Mesenchymal stem cell (in vitro differentiated cells and primary cell): Measurements from ENCODE around the gene MEGF9.
A peak's percentile ranks its signal among the peaks of the same experiment; 100 is the strongest.

Experiments used
- DNase-seq: peaks from one replicate; pipeline ENCODE4 v3.0.0-alpha.2; 2013
- H2AFZ ChIP-seq: one replicate; pipeline ENCODE4 v1.6.1; 2013; ENCODE audit warnings: low read depth, mild to moderate bottlenecking, control low read depth, inconsistent platforms, low read length, moderate library complexity
- H2AK5ac ChIP-seq: 2 replicates; pipeline ENCODE4 v1.6.1; 2013; ENCODE audit warnings: low read length, moderate library complexity, mild to moderate bottlenecking, inconsistent platforms; ENCODE audit not compliant: severe bottlenecking
- H2BK120ac ChIP-seq: one replicate; pipeline ENCODE4 v1.6.1; 2013; ENCODE audit warnings: low read depth, mild to moderate bottlenecking, inconsistent platforms, low read length, moderate library complexity
- H2BK12ac ChIP-seq, 2 experiments: one replicate each; pipeline ENCODE4 v1.6.1; 2013; ENCODE audit warnings: inconsistent platforms in 2 of 2, low read length in 2 of 2, mild to moderate bottlenecking in 2 of 2, moderate library complexity in 2 of 2, control low read depth in 1 of 2
- H2BK15ac ChIP-seq: one replicate; pipeline ENCODE4 v1.6.1; 2013; ENCODE audit warnings: mild to moderate bottlenecking, low read depth, inconsistent platforms; ENCODE audit not compliant: poor library complexity, severe bottlenecking
- H2BK5ac ChIP-seq: 2 replicates; pipeline ENCODE4 v1.6.1; 2013; ENCODE audit warnings: low read depth, mild to moderate bottlenecking, low read length, control low read depth, inconsistent platforms; ENCODE audit not compliant: poor library complexity, severe bottlenecking
- H3K14ac ChIP-seq, 2 experiments: one replicate each; pipeline ENCODE4 v1.6.1; 2013; ENCODE audit warnings: inconsistent platforms in 2 of 2, low read length in 2 of 2, control low read depth in 1 of 2, mild to moderate bottlenecking in 1 of 2, moderate library complexity in 1 of 2
- H3K18ac ChIP-seq, 2 experiments: one replicate each; pipeline ENCODE4 v1.6.1; 2013; ENCODE audit warnings: inconsistent platforms in 2 of 2, low read length in 2 of 2, control low read depth in 1 of 2, low read depth in 1 of 2, mild to moderate bottlenecking in 1 of 2
- H3K23ac ChIP-seq, 2 experiments: one replicate each; pipeline ENCODE4 v1.6.1; 2013; ENCODE audit warnings: inconsistent platforms in 2 of 2, low read length in 2 of 2, mild to moderate bottlenecking in 2 of 2, moderate library complexity in 2 of 2, control low read depth in 1 of 2
- H3K27ac ChIP-seq: 2 replicates; pipeline ENCODE4 v1.5.1; 2013; ENCODE audit warnings: mild to moderate bottlenecking, moderate library complexity, low read length, control low read depth, inconsistent platforms; ENCODE audit not compliant: poor library complexity, severe bottlenecking
- H3K27me3 ChIP-seq, 2 experiments: 2 replicates each; pipeline versions ENCODE4 v1.6.1 to v1.7.0; 2013; ENCODE audit warnings: low read length in 2 of 2, mild to moderate bottlenecking in 2 of 2, moderate library complexity in 2 of 2, control low read depth in 1 of 2, inconsistent platforms in 1 of 2; ENCODE audit not compliant: control insufficient read depth in 1 of 2, insufficient read depth in 1 of 2
- H3K36me3 ChIP-seq, 2 experiments: 2 replicates each; pipeline versions ENCODE4 v1.6.1 to v1.7.0; 2013; ENCODE audit warnings: low read length in 2 of 2, control low read depth in 1 of 2, inconsistent platforms in 1 of 2, low read depth in 1 of 2, mild to moderate bottlenecking in 1 of 2; ENCODE audit not compliant: insufficient read depth in 2 of 2, control insufficient read depth in 1 of 2
- H3K4ac ChIP-seq, 2 experiments: one replicate each; pipeline ENCODE4 v1.6.1; 2013; ENCODE audit warnings: inconsistent platforms in 2 of 2, low read length in 2 of 2, mild to moderate bottlenecking in 2 of 2, moderate library complexity in 2 of 2, control low read depth in 1 of 2, low read depth in 1 of 2
- H3K4me1 ChIP-seq: 2 replicates; pipeline ENCODE4 v1.6.1; 2013; ENCODE audit warnings: low read depth, low read length, control low read depth; ENCODE audit not compliant: control insufficient read depth, insufficient read depth
- H3K4me2 ChIP-seq: 2 replicates; pipeline ENCODE4 v1.6.1; 2013; ENCODE audit warnings: low read length, mild to moderate bottlenecking, inconsistent platforms; ENCODE audit not compliant: poor library complexity, severe bottlenecking
- H3K4me3 ChIP-seq, 2 experiments: 2 replicates each; pipeline versions ENCODE4 v1.5.1 to v1.7.0; 2013; ENCODE audit warnings: low read length in 2 of 2, mild to moderate bottlenecking in 2 of 2, control low read depth in 1 of 2, low read depth in 1 of 2; ENCODE audit not compliant: insufficient read depth in 1 of 2
- H3K79me1 ChIP-seq: replicated peaks from 2 replicates; pipeline ENCODE4 v1.6.1; 2013; ENCODE audit warnings: mild to moderate bottlenecking, control low read depth, low read length, inconsistent platforms; ENCODE audit not compliant: poor library complexity, severe bottlenecking
- H3K9ac ChIP-seq: 2 replicates; pipeline ENCODE4 v1.7.0; 2013; ENCODE audit warnings: mild to moderate bottlenecking, low read length, moderate library complexity
- H3K9me3 ChIP-seq: 2 replicates; pipeline ENCODE4 v1.7.0; 2013; ENCODE audit warnings: mild to moderate bottlenecking, low read length; ENCODE audit not compliant: control insufficient read depth
- H4K8ac ChIP-seq: one replicate; pipeline ENCODE4 v1.6.1; 2013; ENCODE audit warnings: inconsistent platforms, mild to moderate bottlenecking, low read length, moderate library complexity
- H4K91ac ChIP-seq: one replicate; pipeline ENCODE4 v1.6.1; 2013; ENCODE audit warnings: mild to moderate bottlenecking, low read length, inconsistent platforms
- WGBS: methylation state at CpG from one replicate; pipeline ENCODE4 v1.1.7; 2013; ENCODE audit warnings: mixed read lengths; 5-methylcytosine and 5-hydroxymethylcytosine counted together

MEGF9 gene

GRCh38 chr9:120580051-120580896 lies 134.0 kb downstream of the MEGF9 start, which contains the start of gene CDK5RAP2:
Gene CDK5RAP2 (minus strand): TSS chr9:120580167. CDS start chr9:120579978, 189 bp downstream.
- Histone ChIP-seq H3K27me3 (no peaks in the 10 kb centered on the region), H3K36me3 (peaks cover 0 to 2% of the 10 kb centered on the region in 2 experiments), H3K4me3 (peak within 1 kb of the TSS; percentile 98 to 100), H3K79me1 (peaks cover 16% of the 10 kb centered on the region), H3K4me2 (peak within 1 kb of the TSS; percentile 96), H3K27ac (no peak within 1 kb of the TSS), H3K18ac (peak within 1 kb of the TSS; percentile 46 to 59), H3K9me3 (no peaks in the 10 kb centered on the region), H2AFZ (peak within 1 kb of the TSS; percentile 90), H3K14ac (peak within 1 kb of the TSS in 1 of 2 experiments; percentile 44), H2BK120ac (peak within 1 kb of the TSS; percentile 67), H3K4ac (peak within 1 kb of the TSS in 1 of 2 experiments; percentile 67), H4K8ac (peak within 1 kb of the TSS; percentile 94), H4K91ac (peak within 1 kb of the TSS; percentile 81), H2BK12ac (peak within 1 kb of the TSS in 1 of 2 experiments; percentile 21), H2BK5ac (no peak within 1 kb of the TSS), H2AK5ac (no peak within 1 kb of the TSS), H3K4me1 (peaks cover 7% of the 10 kb centered on the region), H3K23ac (peak within 1 kb of the TSS in 1 of 2 experiments; percentile 64), H3K9ac (peak within 1 kb of the TSS; percentile 94), H2BK15ac (peak within 1 kb of the TSS; percentile 65)
- DNase-seq: peak; percentile 97
- 12% methylated on average over 33 of the region's 33 CpGs for WGBS

DNA sequence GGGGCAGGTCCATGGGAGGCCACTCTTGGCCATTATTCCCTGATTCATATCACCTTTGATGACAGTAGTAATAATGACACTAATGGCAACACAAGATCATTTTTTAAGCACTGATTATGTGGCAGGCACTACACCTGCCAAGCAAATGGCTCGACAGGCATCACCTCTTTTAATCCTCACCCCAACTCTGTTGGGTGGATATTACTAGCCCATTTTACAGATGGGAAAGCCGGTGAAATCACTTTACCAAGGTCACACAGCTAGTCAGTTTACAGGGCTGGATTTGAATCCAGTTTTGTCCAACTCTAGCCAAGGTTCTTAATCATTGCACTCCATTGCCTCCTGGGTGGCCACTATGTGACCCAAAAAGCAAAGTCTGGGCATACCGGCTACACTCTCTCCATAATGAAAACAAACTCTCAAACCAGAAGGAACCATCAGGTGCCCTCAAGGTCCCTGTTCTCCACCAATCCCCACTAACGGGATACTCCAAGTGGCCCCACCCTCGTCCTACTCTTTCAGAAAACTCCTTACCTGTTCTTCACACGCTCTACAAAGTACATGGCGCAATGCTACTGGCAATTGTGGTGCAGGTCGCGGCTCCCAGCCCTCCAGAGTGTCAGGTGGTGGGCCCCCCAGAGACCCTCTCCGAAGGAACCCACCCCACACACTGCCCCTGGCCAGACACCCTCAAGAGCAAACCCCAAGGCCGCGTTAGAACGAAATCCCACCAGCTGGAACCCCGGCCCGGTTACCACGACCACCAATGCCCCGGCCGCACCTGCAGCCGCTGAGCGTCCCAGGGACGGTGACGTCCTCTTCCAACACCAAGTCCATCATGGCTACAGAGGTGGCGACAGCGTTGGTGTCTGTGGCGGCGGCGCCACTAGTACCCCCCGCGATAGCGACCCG lies 134.9 kb downstream of the MEGF9 start:
- peak overlapping the region; percentile 67 for H2BK120ac ChIP-seq
- peak overlapping the region in 1 of 2 experiments; percentile 44 for H3K14ac ChIP-seq
- no peaks in the 10 kb centered on the region for H3K27me3 ChIP-seq
- H2BK5ac ChIP-seq: no peak overlapping the region
- peak; percentile 28 for DNase-seq
- peak overlapping the region; percentile 94 for H3K9ac ChIP-seq
- H2AK5ac ChIP-seq: no peak overlapping the region
- peak overlapping the region; percentile 98 to 100 for H3K4me3 ChIP-seq
- peak overlapping the region; percentile 96 for H3K4me2 ChIP-seq
- peak overlapping the region in 1 of 2 experiments; percentile 54 for H3K4ac ChIP-seq
- H4K91ac ChIP-seq: peak overlapping the region; percentile 81
- H4K8ac ChIP-seq: peak overlapping the region; percentile 94
- peaks cover 19% of the 10 kb centered on the region for H3K79me1 ChIP-seq
- H2BK15ac ChIP-seq: peak overlapping the region; percentile 65
- peak overlapping the region; percentile 90 for H2AFZ ChIP-seq
- H3K18ac ChIP-seq: peak overlapping the region; percentile 46 to 48
- H3K27ac ChIP-seq: no peak overlapping the region
- H3K36me3 ChIP-seq: peaks cover 0 to 2% of the 10 kb centered on the region in 2 experiments
- 6% methylated on average over 31 of the region's 31 CpGs for WGBS
- H2BK12ac ChIP-seq: peak overlapping the region in 1 of 2 experiments; percentile 21
- no peaks in the 10 kb centered on the region for H3K9me3 ChIP-seq
- peak overlapping the region in 1 of 2 experiments; percentile 64 for H3K23ac ChIP-seq
- peaks cover 8% of the 10 kb centered on the region for H3K4me1 ChIP-seq

DNA sequence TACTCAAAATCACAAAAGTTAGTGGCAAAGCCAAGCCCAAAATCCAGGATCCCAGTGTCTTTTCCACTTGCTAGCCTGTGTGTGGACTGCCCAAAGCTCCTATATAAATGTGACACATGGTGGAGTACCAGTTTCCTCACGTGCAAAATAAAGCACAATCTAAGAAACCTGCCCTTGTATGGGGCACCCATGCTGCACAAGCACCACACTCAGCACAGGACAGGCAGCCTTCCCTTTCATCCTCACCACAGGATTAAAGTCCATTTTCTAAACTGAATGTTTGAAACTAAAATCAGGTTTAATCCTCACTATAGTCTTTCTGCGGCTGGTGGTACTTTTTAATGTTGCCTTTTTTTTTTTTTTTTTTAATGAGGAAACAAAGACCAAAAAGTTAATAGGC lies 139.8 kb downstream of the MEGF9 start:
- WGBS: 91% methylated on average over 1 of the region's 2 CpGs
- H3K14ac ChIP-seq: no peak overlapping the region
- H3K9ac ChIP-seq: no peak overlapping the region
- peaks cover 17 to 27% of the 10 kb centered on the region in 2 experiments for H3K36me3 ChIP-seq
- H3K18ac ChIP-seq: no peak overlapping the region
- H2BK12ac ChIP-seq: no peak overlapping the region
- no peak overlapping the region for H2AFZ ChIP-seq
- no peak overlapping the region for H2BK120ac ChIP-seq
- no peak overlapping the region for H2AK5ac ChIP-seq
- H3K4me3 ChIP-seq: no peak overlapping the region
- H4K8ac ChIP-seq: no peak overlapping the region
- no peak overlapping the region for H3K4ac ChIP-seq
- H3K4me2 ChIP-seq: no peak overlapping the region
- H3K27ac ChIP-seq: no peak overlapping the region
- no peaks in the 10 kb centered on the region for H3K27me3 ChIP-seq
- no peak overlapping the region for H4K91ac ChIP-seq
- peaks cover 7% of the 10 kb centered on the region for H3K4me1 ChIP-seq
- H2BK15ac ChIP-seq: no peak overlapping the region
- DNase-seq: no peak
- H3K79me1 ChIP-seq: peaks cover 38% of the 10 kb centered on the region
- no peak overlapping the region for H2BK5ac ChIP-seq
- H3K23ac ChIP-seq: no peak overlapping the region
- no peaks in the 10 kb centered on the region for H3K9me3 ChIP-seq
